HG03108 (cell line): ENCODE data around the gene ARSG.
"Not testable (repeated sequence)": the region's sequence is repeated elsewhere in the genome, so short reads cannot be mapped to it uniquely, and the experiment has no call there.

Experiments
- ATAC-seq: cut with Tn5 transposase; IDR thresholded peaks from one replicate; pipeline ENCODE4 v1.9.1; 2021; ENCODE audit warnings: moderate library complexity; ENCODE audit not compliant: unreplicated experiment

The ARSG gene

GRCh38 chr17:68302666-68303065 lies 11.4 kb downstream of the ARSG start:
- ATAC-seq = no peak

- no peak for ATAC-seq
These were observed 13.4 kb downstream of the ARSG start for GRCh38 chr17:68304706-68305105.

- no peak for ATAC-seq
These were observed 13.8 kb downstream of the ARSG start for GRCh38 chr17:68305142-68305541.

GRCh38 chr17:68306819-68307218 lies 15.5 kb downstream of the ARSG start:
- ATAC-seq = no peak

DNA sequence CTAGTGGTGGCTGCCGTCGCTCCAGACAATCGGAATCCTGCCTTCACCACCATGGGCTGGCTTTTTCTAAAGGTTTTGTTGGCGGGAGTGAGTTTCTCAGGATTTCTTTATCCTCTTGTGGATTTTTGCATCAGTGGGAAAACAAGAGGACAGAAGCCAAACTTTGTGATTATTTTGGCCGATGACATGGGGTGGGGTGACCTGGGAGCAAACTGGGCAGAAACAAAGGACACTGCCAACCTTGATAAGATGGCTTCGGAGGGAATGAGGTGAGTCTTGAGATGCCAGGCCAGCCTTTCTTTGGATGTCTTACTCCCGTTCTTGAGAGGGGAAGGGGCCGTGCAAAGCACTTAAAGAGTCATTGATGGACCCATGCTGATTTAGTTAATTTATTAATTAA lies 16.1 kb downstream of the ARSG start:
- ATAC-seq = no peak

- ATAC-seq = not testable (repeated sequence)
These were observed 17.2 kb downstream of the ARSG start for GRCh38 chr17:68308486-68308885.

DNA sequence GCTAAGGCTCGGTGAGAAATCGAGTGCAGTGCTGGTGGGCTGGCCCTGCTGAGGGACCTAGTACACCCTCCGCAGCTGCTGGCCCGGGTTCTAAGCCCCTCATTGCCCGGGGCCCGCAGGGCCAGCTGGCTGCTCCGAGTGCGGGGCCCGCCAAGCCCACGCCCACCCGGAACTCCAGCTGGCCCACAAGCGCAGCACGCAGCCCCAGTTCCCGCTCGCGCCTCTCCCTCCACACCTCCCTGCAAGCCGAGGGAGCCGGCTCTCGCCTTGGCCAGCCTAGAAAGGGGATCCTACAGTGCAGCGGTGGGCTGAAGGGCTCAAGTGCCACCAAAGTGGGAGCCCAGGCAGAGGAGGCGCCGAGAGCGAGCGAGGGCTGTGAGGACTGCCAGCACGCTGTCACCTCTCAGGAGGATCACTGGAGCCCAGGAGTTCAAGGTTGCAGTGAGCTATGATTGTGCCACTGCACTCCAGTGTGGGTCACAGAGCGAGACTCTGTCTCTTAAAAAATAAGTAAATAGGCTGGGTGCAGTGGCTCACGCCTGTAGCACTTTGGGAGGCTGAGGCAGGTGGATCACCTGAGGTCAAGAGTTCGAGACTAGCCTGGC lies 17.9 kb downstream of the ARSG start:
- not testable (repeated sequence) for ATAC-seq

GRCh38 chr17:68310152-68310551 lies 18.9 kb downstream of the ARSG start:
- ATAC-seq = no peak

GRCh38 chr17:68314916-68315535 lies 23.7 kb downstream of the ARSG start:
- ATAC-seq = no peak

DNA sequence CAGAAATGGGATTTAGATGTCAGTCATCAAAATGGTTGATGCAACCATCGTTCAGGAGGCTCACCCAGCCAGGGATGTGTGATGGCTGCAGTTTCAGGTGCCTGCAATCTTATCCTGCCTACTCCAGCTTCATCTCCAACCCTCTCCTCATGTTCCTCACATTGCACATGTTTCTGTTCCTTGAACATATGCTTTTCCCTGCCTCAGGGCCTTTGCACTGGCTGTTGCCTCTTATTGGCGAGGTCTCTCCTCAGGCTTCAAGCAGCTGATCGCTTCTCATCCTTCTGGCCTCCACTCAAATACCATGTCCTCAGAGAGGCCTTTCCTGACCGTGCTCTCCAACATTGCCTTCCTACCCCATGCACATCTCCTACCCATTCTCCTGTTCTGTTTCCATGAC lies 24.6 kb downstream of the ARSG start:
- no peak for ATAC-seq

- no peak for ATAC-seq
These were observed 26.2 kb downstream of the ARSG start for GRCh38 chr17:68317458-68317857.

DNA sequence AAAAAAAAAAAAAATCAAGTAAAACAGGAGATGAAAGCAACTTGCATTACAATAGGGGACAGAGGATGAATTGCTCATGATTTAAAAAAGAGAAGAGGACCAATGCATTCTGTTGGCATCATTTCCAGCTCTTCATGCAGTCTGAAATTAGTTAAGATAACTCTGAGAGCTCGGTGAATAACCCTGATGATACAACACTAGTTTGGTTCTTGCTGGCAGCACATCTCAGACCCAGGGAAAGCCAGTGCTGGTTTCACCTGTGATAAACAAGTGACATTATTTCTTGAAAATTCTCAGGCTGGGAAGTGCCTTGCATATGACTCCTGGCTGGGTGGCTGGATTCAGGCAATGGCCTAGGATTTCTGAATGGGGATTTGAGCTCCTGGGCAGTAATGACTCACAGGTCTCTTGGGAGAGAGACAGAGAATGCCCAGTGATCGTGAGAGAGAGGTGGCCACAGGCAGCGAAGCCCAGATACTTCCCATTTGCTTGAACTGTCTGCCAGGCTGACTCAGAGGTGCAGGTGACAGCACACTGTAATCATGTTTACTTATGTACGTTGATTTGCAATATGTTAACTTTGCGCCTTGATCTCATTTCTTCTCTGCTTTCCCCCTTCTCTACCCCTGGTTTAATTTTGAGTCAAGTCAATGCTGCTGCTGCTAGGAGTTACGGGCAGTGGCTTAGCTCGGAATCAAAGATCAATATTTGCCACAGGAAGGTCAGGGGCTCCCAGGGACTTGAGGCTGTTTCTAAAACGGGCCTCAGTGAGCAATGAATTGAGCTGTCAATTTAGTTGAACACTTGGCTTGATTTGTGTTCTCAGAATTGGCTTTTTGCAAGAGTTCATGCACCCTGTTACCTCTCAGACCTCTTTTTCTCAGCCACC lies 27.1 kb downstream of the ARSG start:
- ATAC-seq = no peak

DNA sequence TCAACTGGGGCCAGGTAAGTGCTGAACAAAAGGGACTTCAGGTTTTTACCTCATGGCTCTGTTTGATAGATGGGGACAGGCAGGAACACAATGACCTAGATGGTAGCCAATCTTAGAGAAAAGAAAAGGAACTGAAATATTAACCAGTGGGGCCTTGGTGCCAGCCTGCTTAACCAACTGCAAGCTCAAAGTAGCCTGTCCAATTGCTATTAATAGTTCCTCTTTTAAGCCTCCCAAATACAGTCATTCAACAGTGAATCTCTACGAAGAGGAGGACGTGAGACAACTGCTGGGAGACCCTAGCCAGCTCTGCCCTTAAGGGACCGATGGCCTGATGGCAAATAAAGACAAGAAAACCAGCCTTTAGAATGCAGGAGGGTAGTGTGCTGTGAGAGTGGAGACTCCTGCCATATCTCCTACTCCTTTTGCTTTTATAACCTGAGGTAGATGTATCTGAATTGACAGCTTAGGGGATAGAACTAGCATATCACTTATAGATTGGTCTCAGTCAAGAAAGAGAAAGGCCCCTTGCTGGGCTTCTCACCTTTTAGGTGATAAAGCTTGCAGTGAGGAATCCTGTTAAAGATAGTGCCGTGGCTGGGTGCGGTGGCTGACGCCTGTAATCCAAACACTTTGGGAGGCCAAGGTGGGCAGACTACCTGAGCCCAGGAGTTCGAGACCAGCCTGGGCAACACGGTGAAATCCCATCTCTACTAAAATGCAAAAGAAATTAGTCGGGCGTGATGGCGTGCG lies 28.3 kb downstream of the ARSG start:
- no peak for ATAC-seq

GRCh38 chr17:68320311-68320865 lies 29.1 kb downstream of the ARSG start:
- no peak for ATAC-seq

DNA sequence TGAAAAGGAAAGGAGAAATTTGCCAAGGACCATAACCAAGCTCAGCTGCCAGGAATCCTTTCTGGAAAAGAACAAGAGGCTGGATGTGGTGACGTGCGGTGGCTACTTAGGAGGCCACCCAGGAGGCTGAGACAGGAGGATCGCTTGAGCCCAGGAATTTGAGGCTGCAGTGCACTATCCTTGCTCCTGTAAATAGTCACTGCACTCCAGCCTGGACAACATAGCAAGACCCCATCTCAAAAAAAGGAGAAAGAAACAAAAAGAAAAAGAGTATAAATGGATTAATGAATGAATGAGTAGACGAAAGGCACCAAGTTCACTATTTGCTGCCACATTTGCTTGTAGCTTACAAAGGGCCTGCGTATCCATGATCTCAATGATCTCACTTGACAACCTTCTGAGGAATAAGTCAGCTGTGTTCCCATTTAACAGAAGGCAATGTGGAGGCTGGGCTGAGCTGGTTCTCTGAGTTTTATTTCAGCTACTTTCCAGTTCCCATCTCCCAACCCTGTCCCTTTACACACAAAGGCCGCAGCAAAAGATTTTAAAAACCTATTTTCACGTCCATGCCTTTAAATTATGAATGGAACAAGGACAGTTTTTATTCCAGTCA lies 29.8 kb downstream of the ARSG start:
- no peak for ATAC-seq

DNA sequence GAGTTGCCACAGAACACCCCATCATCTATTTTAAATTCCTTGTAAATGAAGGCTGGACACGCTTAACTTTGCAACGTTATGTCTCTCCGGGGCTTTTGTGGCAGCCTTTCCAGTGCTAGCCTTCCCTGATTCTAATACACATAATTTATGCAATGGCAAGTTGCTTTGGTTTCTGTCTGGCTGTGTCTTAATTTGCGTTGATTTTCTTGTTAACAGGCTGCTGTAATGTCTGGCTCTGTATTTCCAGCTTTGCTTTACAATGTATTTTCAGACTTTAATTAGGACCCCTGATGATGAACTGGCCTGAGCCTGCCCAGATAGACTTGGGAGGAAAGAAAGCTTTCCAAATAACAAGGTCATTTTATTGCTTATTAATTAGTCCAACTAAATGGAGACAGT lies 30.3 kb downstream of the ARSG start:
- no peak for ATAC-seq

DNA sequence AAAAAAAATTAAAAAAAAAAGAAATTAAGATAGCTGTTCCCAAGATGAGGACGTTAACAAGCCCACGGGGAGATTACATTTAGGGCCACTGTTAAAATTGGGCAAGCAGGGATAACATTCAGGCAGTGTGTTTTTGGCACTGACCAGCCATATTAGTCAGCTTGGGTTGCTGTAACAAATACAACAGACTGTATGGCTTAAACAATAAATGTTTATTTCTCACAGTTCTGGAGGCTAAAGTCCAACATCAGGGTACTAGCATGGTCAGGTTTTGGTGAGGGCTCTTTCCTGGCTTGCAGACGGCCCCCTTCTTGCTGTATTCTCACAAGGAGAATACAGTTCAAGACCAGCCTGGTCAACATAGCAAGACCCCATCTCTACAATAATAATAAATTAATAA lies 31.3 kb downstream of the ARSG start:
- ATAC-seq = no peak

GRCh38 chr17:68324114-68324513 lies 32.8 kb downstream of the ARSG start:
- ATAC-seq = no peak

DNA sequence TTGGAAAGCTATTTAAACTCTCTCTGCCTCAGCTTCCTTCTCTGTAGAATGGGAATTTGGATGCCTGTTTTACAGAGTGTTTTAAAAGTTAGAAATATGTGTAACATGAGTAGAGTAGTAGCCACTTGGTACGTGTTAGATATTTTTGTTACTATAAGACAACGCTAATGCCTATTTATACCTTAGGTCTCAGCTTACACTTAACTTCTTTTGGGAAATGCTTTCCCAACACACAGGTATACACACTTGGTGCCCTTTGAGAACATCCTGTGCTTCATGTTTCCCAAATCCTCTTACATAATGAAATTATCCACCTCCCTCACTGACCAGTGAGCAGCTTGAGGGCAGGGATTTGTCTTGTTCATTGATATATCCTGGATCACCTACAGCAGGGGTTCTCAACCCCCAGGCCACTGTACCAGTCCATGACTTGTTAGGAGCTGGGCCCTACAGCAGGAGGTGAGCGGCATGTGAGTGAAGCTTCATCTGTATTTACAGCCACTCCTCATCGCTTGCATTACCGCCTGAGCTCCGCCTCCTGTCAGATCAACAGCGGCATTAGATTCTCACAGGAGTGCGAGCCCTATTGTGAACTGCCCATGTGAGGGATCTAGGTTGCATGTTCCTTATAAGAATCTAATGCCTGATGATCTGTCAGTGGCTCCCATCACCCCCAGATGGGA lies 33.5 kb downstream of the ARSG start:
- no peak for ATAC-seq

GRCh38 chr17:68325961-68326360 lies 34.7 kb downstream of the ARSG start:
- no peak for ATAC-seq
